HG03135 (cell line): Measurements from ENCODE around the gene RIMS4.
"Not testable (repeated sequence)": the region's sequence is repeated elsewhere in the genome, so short reads cannot be mapped to it uniquely, and the experiment has no call there.

Experiments used
- ATAC-seq: cut with Tn5 transposase; IDR thresholded peaks from one replicate; pipeline ENCODE4 v1.9.1; 2021; ENCODE audit warnings: mild to moderate bottlenecking, moderate library complexity; ENCODE audit not compliant: unreplicated experiment

The RIMS4 gene

DNA sequence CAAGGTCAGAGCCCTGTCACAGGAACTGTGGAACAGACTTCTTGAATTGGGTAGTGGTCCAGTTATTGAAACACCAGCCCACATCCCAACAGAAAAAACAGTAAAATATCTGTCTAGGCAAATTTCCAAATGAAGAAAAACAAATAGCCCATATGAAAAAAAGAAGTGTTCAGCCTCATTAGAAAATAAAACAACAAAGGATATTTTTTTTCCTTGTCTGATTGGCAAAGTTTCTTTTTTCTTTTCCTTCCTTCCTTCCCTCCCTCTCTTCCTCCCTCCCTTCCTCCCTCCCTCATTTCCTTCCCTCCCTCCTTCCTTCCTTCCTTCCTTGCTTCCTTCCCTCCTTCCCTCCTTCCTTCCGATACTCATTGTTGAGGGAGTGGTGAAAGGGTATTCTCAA lies 20.6 kb upstream of the RIMS4 start:
- no peak for ATAC-seq

DNA sequence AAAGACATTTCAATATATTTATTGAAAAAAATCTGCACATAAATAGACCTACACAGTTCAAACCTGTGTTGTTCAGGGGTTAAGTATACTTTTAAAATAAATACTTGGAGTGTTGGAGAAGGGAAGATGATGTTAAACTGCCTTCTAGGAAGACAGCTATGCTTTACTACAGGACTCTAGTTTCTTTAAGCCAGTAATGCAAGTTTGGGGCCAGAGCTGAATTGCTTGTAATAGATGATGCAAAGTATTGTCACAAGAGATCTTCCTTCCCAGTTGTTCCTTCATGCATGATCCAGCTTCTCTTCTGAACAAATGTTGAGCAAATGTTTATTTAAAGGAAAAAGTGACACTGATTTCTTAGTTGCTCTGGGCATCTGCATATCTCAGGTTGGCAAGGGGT lies 20.2 kb upstream of the RIMS4 start:
- ATAC-seq, result no peak

DNA sequence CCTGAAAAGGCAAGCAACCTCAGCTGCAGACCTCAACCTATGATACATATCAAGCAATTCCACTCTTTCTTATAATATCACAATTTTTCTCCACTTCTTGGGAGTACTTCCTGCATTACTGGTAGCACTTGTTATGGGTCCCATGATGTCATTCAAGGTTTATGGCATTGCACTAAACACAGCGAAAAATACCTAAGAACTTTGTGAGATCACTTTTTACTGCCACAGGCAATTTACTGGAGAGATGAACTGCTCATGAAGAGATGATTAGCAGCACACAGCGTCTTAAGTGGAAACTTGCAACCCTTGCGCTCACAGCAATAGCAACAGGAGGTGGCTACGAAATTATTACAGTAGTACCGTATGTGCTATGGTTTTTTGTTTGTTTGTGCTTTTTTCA lies 19.3 kb upstream of the RIMS4 start:
- ATAC-seq, result no peak

DNA sequence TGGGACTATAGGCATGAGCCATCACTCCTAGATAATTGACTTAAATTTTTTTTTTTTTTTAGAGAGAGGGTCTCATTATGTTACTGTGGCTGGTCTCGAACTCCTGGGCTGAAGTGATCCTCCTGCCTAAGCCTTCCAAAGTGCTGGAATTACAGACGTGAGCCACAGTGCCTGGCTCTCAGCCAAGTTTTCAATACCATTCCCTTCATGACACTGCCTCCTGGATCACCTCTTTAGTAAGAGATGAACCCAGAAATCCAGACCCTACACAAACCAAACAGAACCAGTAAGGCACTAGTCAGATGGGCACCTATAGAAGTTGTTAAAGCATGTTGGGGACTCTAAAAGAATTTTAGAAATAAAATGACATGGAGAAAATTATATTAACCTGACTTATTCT lies 18.3 kb upstream of the RIMS4 start:
- ATAC-seq, result no peak

DNA sequence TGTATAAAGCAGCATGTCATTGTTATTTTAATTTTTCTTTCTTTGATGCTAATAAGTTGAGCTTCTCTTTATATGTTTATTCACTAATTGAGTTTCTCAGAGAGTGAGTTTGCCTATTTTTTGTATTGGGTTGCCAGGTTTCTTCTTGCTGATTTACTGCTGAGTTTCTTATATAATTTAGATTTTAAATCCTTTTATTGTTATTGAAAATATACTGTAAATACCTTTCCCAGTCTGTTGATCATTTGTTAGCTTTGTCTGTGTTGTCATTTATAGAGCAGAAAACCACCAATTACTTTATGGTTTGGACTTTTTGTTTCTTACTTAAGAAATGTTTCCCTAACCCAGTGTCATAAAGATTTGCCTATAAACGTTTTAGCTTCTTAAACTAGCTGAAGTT lies 17.1 kb upstream of the RIMS4 start:
- ATAC-seq, result no peak

DNA sequence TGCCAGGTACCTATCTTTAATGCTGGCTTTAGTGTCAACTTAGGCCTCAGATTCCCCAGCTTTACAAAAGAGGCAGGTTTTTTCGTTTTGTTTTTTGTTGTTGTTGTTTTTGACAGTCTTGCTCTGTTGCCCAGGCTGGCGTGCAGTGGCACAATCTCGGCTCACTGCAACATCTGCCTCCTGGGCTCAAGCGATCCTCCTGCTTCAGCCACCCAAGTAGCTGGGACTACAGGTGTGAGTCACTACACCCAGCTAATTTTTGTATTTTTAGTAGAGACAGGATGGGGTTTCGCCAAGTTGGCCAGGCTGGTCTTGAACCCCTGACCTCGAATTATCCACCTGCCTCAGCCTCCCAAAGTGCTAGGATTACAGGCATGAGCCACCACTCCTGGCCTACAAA lies 11.2 kb upstream of the RIMS4 start:
- not testable (repeated sequence) for ATAC-seq

DNA sequence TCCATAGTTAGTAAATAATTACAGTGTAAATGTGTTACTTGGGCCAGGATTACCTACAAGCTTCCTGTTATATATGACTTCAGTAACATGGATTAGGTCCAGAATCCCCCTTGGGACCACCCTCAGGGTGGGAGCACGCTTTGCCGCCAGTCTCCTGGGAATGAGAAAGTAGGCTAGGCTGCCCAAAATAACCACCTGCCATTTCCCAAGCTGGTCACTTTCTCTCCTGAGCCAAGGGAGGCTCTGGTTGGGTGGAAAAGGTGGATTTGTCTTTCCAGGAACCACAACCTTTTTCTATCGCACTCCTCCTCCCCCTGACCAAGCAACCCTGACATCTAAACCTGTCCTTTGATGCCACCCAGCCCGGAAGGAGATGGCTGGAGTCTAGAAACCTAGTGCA lies 9.6 kb upstream of the RIMS4 start:
- ATAC-seq, result no peak

DNA sequence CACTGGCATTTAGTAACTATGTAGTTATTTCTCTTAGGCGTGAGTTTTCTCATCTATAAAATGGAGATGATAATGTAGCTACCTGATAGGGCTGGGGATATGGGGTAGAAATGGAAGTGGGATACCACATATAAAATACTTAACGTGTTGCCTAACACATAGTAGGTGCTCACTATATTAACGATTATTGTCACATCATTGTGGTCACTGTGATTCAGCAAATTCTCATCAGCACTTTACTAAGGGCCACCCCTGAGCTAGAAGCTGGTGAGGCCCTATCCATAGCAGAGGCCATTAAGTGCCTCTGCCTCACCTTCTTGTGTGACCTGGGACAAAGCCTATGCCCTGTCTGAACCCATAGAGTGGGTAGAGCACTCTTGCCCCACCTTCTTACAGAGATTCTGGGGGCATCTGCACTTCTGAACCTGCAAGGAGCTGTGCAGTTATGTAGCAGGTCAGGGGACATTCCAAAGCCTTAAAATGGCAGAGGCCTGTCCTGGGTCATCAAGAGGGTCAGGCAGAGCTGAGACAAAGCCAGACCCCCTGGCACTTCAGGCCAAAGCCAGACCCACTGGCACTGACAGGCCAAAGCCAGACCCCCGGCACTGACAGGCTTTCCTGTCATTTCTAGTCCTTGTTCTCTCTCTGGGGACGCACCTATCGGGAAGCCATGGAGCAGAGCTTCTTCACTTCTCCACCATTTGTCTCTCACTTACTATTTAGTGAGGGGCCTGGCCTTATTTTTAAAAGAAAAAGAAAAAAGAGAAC lies 7.0 kb upstream of the RIMS4 start:
- ATAC-seq, result no peak

DNA sequence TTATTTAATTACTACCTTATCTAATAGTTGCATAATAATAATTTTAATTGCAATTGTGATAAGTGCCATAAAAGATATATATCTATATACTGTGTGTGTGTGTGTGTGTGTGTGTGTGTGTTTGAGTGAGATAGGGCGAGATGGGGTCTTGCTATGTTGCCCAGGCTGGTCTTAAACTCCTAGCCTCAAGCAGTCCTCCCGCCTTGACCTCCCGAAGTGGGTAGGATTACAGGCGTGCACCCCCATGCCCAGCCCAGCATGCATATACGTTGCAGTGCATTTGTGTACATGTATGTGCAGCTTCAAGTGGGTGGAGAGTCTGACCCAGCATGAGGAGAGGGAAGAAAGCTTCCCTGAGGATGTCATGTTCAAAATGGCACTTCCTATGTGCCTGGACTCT lies 4.6 kb upstream of the RIMS4 start:
- ATAC-seq, result no peak

DNA sequence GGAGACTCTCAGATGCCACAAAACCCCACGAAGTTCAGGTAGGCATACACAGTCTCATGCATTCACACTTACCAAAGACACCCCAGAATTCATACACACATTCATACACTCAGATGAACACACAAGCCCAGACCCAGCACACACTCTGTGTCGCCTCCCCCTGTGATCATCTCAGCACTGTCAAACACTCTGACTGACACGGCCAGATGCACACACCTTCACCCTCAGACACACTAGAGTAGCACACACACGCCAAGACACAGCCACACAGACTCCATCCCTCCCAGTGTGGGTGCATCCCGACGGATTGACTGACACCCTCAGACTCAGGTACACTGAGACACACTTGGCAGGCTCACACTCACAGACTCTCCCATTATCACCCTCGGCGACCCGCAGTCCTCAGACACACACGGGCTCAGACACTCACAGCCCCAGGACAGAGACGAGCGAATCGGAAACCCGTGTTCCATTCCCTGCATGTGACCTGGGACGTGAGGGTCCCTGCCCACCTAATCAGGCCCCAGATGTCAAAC lies 872 bp upstream of the RIMS4 start:
- no peak for ATAC-seq

DNA sequence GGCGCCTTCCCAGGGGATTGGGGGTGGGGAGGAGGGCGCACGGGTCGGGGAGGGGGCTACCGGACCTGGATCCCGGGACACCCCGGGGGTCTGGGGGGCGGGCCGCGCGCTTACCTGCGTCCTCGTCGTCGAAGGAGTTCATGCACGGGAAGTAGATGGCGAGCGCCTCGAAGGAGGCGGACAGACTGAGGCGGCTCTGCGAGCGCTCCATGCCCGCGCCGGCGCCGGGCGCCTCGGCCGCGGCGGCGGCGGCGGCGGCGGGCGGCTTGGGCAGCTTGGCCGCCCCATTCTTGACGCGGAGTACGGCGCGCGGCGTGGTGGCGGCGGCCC lies 320 bp downstream of the RIMS4 start:
- no peak for ATAC-seq

DNA sequence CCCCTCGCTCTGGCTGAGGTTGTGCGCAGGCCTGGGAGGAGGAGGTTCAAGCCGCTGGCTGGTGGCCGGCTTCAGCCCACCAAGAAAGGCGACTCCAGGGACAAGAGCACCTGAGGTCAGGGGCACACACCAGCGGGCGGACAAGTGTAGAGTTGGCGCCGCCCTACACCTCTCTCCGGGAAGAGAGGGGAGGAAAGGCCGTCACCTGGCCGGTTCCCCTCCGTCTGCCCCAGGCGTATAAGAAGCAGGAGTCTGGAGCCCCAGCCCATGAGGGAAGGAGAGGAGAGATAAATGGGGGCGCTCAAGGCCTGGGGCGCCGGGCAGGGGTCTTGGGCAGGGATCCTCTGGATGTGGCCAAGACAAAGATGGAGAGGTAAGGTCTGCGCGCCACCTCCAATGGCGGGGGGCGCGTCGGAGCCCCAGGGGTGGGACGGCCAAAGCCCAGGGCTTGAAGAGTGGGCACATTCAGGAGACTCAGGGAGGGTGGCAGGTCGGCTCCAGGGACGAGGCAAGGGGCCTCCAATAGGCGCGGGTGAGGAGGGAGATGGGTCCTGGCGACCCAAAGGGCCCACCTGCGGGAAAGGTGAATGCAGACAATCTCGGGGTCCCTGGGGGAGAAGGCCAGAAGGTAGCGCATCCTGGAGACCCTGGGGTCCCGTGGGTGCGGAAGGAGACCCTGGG lies 826 bp downstream of the RIMS4 start:
- no peak for ATAC-seq

DNA sequence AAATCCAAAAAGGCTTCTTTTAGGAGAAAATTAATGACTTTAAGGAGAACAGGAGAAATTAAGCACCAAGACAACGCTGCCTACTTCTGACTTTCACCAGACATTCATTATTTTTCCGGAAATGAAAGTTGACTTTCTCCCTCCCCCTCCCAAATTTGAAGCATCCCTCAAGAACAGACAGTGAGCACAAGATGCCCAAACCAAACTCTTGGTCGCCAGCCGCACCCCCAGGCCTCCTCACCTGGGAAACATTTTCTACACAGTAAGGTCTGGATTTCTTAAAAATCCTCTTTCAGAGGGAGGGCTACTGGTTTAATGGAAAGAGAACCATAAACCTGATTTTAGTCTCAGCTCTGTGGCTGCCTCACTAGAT lies 2.7 kb downstream of the RIMS4 start:
- no peak for ATAC-seq

DNA sequence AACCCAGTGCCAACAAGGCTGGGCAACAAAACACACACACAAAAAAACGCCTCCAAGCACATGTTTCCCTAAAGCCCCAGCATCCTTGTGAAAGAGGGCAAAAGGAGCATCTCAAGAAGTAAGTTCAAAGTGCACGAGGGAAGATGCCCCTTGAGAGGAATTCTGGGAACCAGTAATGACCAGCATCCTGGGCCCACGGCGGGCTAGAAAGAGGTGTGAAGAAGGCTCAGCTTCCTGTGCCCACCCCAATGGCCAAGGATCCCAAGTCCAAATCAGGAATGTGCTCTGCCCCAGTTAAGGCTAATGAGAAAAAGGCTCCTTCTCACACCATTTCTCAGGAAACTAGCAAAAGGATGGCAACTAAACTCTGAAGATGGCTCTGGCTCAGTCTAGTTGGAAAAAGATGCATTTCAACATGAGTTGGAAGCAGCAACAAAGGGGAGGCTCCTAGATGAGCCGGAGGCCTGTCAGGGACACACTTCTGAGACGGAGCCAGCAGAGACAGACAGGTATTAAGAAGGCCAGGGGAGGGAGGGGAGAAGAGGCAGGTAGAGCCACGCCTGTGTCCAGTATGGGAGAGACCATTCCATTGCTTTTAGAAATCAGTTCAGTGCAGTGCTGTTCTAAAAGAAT lies 3.2 kb downstream of the RIMS4 start:
- no peak for ATAC-seq

DNA sequence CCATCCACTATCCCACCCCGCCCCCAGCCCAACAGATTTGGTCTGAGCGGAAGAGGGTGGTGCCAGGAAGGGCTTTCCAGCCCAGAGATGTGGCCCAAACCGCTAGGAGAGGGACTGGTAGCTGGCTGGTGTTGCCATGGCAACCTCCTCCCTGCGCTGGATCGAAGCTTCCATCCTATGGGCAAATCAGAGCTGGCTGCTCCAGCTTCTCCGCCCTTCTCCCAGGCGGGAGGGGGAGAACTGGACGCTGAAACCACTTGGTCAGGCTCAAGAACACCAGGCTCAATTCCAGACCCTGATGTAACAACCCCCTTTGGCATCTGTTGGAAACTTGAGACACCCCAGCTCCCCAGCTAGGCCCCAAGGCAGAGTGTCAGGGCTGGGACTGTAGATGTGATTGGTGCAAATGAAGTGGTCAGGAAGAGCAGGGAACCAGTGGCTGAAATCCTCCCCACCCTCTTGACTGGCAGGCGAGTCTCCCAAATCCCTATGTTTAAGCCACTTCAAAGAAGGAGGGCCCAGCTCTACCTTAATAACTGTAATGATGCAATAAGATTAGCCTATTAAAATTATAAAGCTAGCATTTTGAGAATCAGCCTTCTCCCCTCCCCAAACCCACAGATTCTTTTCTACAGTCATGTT lies 4.2 kb downstream of the RIMS4 start:
- ATAC-seq, result no peak

DNA sequence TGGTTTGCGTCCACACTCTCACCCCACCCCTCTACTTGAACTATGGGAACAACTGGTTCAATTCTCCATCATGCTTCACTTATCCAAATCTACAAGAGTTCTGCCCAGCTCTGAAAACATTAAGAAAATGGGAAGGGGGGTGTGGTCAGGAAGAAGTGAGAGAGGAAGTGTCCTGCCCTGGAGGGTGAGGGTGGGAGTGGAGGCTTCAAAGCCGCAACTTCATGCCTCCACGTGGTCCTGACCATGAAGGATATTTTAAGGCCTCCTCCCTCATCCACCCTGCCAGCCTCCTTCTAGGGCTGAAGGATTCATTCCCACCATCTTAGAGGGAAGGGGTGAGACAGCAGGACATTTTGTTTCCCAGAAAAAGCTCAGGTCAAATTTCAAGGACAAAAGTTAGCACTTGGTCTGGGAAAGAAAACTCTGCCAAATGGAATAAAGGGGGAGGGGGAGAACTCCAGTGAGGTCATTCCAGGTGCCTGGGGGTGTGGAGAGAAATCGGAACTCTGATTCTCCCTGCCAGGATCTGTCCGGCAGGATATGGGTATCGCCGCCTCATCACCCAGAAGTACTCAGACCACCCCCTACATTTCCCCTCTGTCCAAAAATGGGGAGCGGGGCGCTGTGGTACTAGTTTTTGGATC lies 4.9 kb downstream of the RIMS4 start:
- ATAC-seq, result no peak

DNA sequence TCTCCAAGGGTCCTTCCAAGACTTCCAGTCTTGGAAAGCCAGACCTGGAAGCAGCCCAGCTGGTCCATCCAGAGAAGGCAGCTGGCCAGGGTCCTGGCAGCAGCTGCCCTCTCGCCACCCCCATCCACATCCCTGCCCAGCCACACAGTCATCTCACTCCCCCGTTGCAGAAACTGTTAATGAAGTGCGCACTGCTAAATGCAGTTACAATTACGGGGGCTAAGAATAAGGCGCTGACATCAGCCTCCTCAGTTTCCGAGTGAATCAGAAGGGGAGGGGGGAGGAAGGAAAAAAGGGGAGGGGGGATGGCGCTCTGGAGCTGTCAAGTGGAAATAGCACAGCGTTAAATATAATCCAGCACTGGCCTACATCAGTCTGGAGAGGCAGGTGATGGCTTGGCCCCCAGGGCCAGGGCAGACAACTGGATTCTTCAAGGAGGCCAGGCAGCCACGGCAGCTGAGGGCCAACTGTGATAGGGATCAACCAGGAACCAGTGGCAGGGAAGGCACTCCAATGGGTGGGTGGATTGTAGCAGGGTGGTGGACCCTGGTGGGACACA lies 6.9 kb downstream of the RIMS4 start:
- no peak for ATAC-seq

DNA sequence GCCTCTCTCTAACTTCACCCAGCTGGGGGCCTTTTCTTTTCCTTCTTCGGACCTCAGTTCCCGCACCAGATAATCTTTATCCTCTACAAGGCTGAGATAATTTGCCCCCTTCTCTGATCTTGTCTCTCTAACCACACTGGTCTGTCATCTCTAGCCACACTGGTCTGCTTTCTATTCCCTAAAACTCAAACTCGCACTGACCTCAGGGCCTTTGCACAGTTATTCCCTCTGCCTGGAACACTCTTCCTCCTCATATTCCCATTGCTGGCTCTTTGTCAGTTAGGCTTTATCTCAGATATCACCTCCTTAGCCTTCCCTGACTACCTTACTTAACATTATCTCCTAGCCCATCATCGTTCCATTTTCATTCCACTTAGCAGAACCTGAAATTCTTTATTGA lies 7.6 kb downstream of the RIMS4 start:
- ATAC-seq, result no peak

DNA sequence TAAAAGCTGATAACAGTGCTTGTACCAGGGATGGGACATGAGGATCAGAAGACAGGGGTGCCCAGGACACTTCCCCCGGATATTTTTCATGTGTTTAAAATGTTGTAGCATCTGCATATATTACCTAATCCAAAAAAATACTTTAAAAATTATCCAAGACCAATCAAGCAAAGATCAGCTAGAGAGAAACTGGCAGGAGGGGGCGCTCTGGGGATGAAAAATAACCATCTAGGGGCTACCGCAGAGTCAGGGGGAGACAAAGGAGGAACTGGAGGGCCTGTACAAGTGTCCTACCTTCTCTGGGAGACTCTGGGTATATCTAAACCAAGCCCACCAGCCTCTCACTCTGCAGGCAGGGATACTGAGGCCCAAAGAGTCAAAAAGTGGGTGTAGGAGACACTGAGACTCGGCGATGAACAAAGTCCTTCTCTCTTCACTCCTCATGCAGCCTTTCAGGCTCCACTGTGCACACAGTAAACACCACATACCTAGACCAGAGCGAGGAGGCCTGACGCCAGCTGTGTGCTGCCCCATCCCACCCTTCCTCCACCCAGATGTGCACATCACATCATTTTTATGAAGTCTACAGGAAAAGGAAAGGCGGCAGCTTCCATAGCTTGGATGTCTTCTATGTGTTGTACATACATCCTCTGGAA lies 9.8 kb downstream of the RIMS4 start:
- no peak for ATAC-seq

DNA sequence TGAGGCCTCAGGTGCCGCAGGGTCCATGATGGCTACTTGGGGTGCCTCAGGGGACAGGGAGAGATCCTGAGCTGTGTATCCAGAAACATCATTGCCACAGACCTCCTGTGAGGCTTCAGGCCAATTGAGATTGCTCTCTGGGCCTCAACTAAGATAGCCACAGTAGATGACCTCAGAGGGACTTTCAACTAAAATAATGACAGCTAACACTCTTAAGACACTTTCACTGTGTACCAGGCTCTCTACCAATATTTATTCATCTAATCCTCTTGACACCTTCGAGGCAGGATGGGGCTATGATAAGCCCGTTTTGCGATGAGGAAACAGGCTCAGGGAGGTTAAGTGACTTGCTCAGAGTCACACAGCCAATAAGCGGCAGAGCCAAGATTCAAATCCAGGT lies 10.7 kb downstream of the RIMS4 start:
- no peak for ATAC-seq
